ENCODE measurements around the gene CDH13.

Gene CDH13

DNA sequence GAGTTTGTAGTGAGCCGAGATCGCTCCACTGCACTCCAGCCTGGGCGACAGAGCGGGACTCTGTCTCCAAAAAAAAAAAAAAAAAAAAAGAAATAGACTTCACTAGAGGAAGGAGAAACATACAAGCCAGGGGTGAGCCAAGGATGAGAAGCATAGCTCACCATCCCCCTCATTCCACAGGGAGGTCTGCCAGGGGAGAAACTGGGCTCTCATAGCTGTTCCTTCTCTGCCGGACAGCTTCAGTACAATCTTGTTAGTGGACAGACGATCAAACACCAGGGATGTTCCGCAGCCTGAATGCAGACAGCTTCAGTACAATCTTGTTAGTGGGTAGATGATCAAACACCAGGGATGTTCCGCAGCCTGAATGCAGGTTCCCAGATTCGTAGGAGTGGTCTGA lies 509.6 kb downstream of the CDH13 start:
- DNase-seq (ENCODE audit: low read depth), result no peak
- TF ChIP-seq CTCF (IDR thresholded peaks at IDR 0.05; ENCODE audit: control insufficient read depth, extremely low read depth, insufficient read depth), result no peak

GRCh38 chr16:83136924-83137323 lies 510.2 kb downstream of the CDH13 start:
- H3K4me3 ChIP-seq (ENCODE audit: low read depth, low read length), result no peak overlapping the region
- no peak for TF ChIP-seq CTCF (IDR thresholded peaks at IDR 0.05; ENCODE audit: control insufficient read depth, extremely low read depth, insufficient read depth)
- DNase-seq (ENCODE audit: low read depth), result no peak

More for the DNA sequence above, 509.6 kb downstream of the CDH13 start:
- no peak overlapping the region for H3K4me3 ChIP-seq (ENCODE audit: low read depth, low read length)

DNA sequence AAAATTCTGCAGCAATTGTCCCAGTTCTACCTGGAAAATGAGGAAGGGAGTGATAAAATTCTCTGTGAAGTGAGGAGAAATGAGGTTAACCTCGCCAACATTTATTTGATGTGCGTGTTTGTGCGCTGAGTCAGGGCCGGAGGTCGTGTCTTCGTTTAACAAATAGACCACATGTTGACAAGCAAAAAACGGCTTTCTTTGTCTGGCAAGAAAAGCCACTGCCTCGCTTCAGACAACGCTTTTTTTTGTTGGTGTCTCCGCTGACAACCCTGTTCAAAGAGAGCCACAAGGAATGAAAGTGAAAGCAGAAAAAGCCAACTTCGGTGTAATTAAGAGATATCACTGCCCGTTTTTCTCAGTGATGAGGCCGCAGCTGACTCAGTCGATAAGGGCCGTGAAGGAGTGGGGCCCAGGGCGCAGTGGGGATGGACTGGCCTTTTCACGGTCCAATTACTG lies 510.6 kb downstream of the CDH13 start:
- no peak overlapping the region for H3K4me3 ChIP-seq (ENCODE audit: low read depth, low read length)
- no peak for TF ChIP-seq CTCF (IDR thresholded peaks at IDR 0.05; ENCODE audit: control insufficient read depth, extremely low read depth, insufficient read depth)
- no peak for DNase-seq (ENCODE audit: low read depth)

DNA sequence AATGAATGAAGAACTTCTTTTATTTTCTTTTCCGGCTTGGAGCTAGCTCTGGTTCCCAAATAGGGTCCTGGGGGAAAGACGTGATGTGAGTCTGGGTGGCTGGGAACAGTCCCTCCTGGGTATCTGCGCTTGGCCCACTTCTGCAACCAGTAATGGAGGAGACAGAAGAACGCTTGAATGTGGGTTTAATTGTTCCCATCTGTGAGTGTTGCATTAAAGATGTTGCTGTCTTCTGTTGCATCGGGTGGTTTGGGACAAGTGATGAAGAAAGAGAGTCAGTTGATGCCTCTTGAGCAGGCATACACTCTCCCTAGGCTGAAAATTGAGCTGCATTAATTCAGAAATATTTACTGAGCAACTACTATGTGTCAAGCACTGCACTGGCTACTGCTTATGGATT lies 511.1 kb downstream of the CDH13 start:
- DNase-seq (ENCODE audit: low read depth), result no peak

DNA sequence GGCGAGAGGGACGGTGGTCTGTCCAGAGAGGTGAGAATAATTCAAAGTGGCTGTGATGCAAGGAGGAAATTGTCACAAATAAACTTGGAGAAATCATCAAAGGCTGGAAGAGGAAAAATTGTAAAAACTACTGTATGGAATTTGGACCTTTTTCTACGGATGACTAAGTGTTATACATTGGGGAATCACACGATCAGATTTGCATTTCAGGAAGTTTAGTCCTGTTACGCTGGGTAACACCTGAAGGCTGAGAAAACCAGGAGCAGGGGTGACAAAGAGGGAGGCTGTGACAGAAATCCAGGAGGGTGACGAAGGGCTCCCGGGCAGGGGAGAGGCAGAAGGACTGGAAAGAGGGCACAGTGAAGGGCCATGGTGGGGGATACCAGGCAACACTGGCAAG lies 511.7 kb downstream of the CDH13 start:
- DNase-seq (ENCODE audit: low read depth), result no peak
- H3K4me3 ChIP-seq (ENCODE audit: low read depth, low read length), result no peak overlapping the region
- TF ChIP-seq CTCF (IDR thresholded peaks at IDR 0.05; ENCODE audit: control insufficient read depth, extremely low read depth, insufficient read depth), result no peak

More for the DNA sequence above, 511.1 kb downstream of the CDH13 start:
- H3K4me3 ChIP-seq (ENCODE audit: low read depth, low read length), result no peak overlapping the region
- no peak for TF ChIP-seq CTCF (IDR thresholded peaks at IDR 0.05; ENCODE audit: control insufficient read depth, extremely low read depth, insufficient read depth)

- DNase-seq (ENCODE audit: low read depth), result no peak
- TF ChIP-seq CTCF (IDR thresholded peaks at IDR 0.05; ENCODE audit: control insufficient read depth, extremely low read depth, insufficient read depth), result no peak
- no peak overlapping the region for H3K4me3 ChIP-seq (ENCODE audit: low read depth, low read length)
Measured at GRCh38 chr16:83138976-83139690, 512.4 kb downstream of the CDH13 start.

DNA sequence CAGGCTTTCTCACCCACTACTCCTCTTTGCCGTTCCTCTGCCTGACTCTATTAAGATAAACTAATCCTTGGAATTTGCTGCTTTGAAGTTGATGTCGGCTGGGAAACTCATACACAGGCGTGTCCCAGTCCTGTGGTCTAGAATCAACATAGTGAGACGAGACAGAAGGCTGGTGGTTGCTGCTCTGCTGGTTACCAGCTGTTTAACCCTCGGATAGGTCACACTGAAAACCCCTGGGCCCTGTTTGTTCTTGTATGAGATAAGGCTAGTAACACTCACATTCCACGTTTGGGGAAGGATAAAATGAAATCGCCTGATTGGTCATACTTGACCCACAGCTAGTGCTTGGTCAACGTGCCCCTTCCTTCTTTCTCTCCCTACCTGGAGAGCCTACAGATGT lies 517.0 kb downstream of the CDH13 start:
- no peak for DNase-seq (ENCODE audit: low read depth)
- no peak overlapping the region for H3K4me3 ChIP-seq (ENCODE audit: low read depth, low read length)
- TF ChIP-seq CTCF (IDR thresholded peaks at IDR 0.05; ENCODE audit: control insufficient read depth, extremely low read depth, insufficient read depth), result no peak

Measured in LNCaP clone FGC (cell line).